Measurements from ENCODE around the gene TK1. TPM values are rescaled to one million over a fixed set of nuclear protein-coding genes. Genes with fewer than 3 reads are reported as not detected.

TK1 gene
- total RNA-seq, 1 experiment from 2014 or later: 76.8 TPM

GRCh38 chr17:78127888-78128550, 58.8 kb downstream of the TK1 start:
- in situ Hi-C loops (cut with HindIII; ENCODE audit: low sequenced_read_pairs): no loop called here
- DNase-seq (ENCODE audit: low spot score): no peak

DNA sequence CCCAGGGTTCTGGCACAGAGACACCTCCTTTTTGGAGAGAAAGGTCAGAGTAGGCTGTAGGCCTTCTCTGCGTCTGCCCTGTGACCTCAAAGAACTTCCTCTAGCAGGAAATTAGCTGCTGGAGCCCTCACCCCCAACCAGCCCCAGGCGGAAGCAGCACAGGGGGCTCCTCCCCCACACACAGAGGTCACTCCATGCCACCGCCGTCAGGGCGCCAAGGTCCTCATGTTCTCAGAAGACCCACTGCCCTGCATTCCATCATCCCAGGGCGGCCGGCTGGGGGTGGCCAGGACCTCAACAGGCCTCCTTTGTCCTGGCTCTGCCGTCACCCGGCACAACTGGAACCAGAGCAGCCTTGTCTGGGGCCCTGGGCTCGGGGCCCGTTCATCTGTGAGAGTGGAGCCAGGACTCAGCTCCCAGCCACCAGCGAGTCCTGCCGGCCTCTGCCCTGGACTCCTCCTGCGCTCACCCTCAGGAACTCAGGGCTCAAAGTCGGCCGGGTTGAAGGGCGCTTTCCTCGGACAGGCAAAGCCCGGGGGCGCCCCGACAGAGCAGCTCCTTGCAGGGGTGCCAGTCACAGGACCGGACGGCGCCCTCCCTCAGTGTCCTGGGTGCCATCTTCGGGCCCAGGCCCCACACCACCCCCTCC, 59.5 kb downstream of the TK1 start:
- DNase-seq (ENCODE audit: low spot score): no peak
- in situ Hi-C loops (cut with HindIII; ENCODE audit: low sequenced_read_pairs): no loop called here

DNA sequence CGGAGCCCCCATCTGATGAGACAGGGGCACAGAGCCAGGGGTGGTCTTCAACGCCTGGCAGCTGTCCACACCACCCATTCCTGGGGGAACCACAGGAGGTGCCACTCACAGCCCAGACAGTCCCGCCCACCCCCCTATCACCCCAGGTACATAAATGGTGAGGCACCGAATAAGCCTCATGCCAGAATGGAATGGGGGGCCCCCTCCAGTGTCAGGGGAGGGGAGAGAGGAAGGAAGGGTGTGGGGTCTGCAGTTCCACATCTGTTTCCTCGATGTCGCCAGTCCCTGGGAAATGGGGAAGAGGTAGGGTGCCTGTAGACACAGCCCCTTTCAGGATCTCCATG, 60.0 kb downstream of the TK1 start:
- DNase-seq (ENCODE audit: low spot score): no peak
- in situ Hi-C loops (cut with HindIII; ENCODE audit: low sequenced_read_pairs): no loop called here

DNA sequence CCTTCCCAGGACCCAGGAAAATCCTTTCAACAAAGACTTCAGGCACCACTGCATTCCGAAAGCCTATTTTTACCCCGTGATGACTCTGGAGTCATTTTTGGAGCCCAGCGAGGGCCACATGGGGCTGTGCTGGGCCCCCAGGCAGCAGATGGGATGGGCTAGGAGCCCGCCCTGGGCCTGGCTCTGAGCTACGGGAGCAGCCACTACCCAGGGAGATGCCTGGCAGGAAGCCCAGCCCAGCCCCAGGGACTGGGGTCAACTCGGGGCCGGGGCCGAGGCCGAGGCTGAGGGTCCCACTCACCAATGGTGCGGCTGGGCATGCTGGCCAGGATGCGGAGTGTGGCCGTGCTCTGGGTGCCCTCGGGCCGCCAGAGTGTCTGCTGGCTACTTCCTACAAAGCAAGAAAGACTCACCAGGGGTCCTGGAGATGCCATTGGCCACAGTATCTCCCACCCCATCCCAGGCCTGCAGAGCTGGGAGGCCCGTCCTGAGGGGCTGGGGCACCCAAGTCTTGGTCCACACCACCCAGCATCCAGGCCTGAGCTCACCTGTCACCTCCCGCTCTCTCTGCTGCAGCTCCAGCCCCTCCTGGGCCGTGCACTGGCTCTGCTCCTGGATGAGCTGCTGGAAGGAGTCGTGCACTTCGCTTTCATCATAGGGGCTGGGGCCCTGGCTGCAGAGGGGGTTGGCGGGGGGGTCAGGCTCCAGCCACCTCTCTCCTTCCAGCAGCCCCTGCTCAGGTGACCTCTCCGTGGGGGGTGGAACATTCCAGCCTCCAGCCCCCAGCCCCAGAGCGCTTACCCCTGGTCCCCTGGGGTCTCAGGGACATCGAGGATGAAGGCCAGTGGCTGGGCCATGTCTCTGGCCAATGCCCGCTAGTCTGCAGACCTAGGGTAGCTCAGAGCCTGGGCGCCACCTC, 60.6 kb downstream of the TK1 start:
- DNase-seq (ENCODE audit: low spot score): no peak
- in situ Hi-C loops (cut with HindIII; ENCODE audit: low sequenced_read_pairs): no loop called here

DNA sequence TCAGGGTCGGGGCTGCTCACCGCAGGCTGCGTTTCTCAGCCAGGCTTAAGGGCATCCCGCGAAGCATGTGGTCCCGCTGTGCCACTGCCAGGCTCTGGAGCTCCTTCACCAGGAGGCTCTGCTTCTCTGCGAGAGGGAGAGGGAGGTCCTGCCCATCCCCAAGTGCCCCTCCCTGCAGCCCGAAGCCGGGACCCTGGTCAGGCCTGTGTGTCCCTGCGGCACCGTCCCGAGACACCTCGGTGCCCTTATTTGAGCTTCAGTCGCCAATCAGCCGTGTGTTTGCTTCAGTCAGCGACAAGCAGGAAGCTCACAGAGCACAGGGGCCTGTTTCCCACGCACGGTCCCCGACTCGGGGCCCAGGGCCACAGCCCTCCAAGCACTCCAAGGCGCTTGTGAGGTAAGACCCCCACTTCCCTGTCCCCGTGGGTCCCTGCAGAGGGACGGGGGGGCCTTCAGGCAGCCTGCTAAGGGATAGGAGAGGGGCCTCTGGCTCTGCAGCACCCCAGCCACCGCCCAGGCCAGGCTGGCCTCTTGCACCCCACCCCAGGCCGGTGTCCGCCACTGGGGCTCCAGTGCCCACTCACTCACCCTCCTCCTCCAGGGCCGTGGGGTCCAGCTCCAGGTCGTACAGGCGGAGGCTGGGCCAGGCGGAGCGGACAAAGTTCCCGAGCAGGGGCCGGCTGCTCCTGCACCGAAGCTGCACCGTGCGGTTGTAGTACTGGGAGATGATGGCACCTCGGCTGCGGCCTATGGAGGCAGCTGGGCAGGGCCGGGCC, 61.5 kb downstream of the TK1 start:
- DNase-seq (ENCODE audit: low spot score): no peak
- in situ Hi-C loops (cut with HindIII; ENCODE audit: low sequenced_read_pairs): no loop called here

DNA sequence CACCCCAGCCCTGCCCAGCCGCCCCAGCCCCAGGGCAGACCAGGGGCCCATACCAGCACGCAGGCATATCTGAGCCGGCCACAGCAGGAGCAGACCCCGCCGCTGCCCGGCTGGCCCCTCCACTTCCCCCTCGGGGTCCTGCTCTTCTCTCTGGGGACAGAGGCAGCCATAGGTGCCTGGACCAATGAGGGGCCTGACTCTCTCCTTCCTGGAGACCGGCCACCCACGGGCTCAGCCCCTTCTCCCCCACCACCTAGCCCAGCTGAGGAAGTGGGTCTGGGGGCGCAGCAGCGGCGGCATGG, 62.1 kb downstream of the TK1 start:
- no peak for DNase-seq (ENCODE audit: low spot score)
- in situ Hi-C loops (cut with HindIII; ENCODE audit: low sequenced_read_pairs): no loop called here

Other genes starting within 250 kb of the TK1 start
- 2.5 and 2.7 TPM in 2 replicates for gene TNRC6C, start 228.3 kb downstream of the TK1 start, total RNA-seq (2014; rRNA removed; shearing (Covaris generic))
- gene TMC6, start 58.3 kb downstream of the TK1 start, total RNA-seq (2014; rRNA removed; shearing (Covaris generic)): 50.5 and 69.0 TPM in 2 replicates
- 0.14 TPM in 1 of 2 replicates, not detected in the other for gene TMC8, start 56.3 kb downstream of the TK1 start, total RNA-seq (2014; rRNA removed; shearing (Covaris generic))
- not detected in 2 replicates for gene C17orf99, start 40.7 kb downstream of the TK1 start, total RNA-seq (2014; rRNA removed; shearing (Covaris generic))
- gene SYNGR2, start 18.5 kb downstream of the TK1 start, total RNA-seq (2014; rRNA removed; shearing (Covaris generic)): 67.0 and 71.8 TPM in 2 replicates
- 43.1 and 60.6 TPM in 2 replicates for gene AFMID, start 310 bp upstream of the TK1 start, total RNA-seq (2014; rRNA removed; shearing (Covaris generic))
- 170 and 172 TPM in 2 replicates for gene BIRC5, start 27.2 kb upstream of the TK1 start, total RNA-seq (2014; rRNA removed; shearing (Covaris generic))
- gene TMEM235, start 44.6 kb upstream of the TK1 start, total RNA-seq (2014; rRNA removed; shearing (Covaris generic)): not detected in 2 replicates
- 72.7 and 90.1 TPM in 2 replicates for gene SOCS3, start 173.0 kb upstream of the TK1 start, total RNA-seq (2014; rRNA removed; shearing (Covaris generic))
- 16.3 and 43.0 TPM in 2 replicates for gene PGS1, start 191.6 kb upstream of the TK1 start, total RNA-seq (2014; rRNA removed; shearing (Covaris generic))

Data from G401 (cell line).